ENCODE results near the gene RILPL2. TPM values are rescaled to one million over a fixed set of nuclear protein-coding genes. Genes with fewer than 3 reads are reported as not detected.
A peak's percentile ranks its signal among the peaks of the same experiment; 100 is the strongest.
"Not testable (repeated sequence)": the region's sequence is repeated elsewhere in the genome, so short reads cannot be mapped to it uniquely, and the experiment has no call there.

Gene RILPL2, protein sequence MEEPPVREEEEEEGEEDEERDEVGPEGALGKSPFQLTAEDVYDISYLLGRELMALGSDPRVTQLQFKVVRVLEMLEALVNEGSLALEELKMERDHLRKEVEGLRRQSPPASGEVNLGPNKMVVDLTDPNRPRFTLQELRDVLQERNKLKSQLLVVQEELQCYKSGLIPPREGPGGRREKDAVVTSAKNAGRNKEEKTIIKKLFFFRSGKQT
- polyA plus RNA-seq, result 1 to 10 TPM in 3 of 4 donors, under 1 TPM in 1; 0.45 to 5.1 (median 2.0) TPM
- long read RNA-seq, donor 1, full-length matches to known transcripts, result 4 of 4 reads
- long read RNA-seq, donor 1, partial matches to known transcripts, result 0 of 4 reads
- long read RNA-seq, donor 1, other reads (novel, unspliced or antisense), result 0 of 4 reads
- long read RNA-seq, donor 2, full-length matches to known transcripts, result 1 of 1 reads
- long read RNA-seq, donor 2, partial matches to known transcripts, result 0 of 1 reads
- long read RNA-seq, donor 2, other reads (novel, unspliced or antisense), result 0 of 1 reads
- long read RNA-seq, donor 3, full-length matches to known transcripts, result 2 of 2 reads
- long read RNA-seq, donor 3, partial matches to known transcripts, result 0 of 2 reads
- long read RNA-seq, donor 3, other reads (novel, unspliced or antisense), result 0 of 2 reads
- long read RNA-seq, donor 4, result 0 reads
- long read RNA-seq, donor 5, full-length matches to known transcripts, result 1 of 1 reads
- long read RNA-seq, donor 5, partial matches to known transcripts, result 0 of 1 reads
- long read RNA-seq, donor 5, other reads (novel, unspliced or antisense), result 0 of 1 reads
- long read RNA-seq, donor 6, full-length matches to known transcripts, result 2 of 2 reads
- long read RNA-seq, donor 6, partial matches to known transcripts, result 0 of 2 reads
- long read RNA-seq, donor 6, other reads (novel, unspliced or antisense), result 0 of 2 reads
- long read RNA-seq, donor 7, result 0 reads
- long read RNA-seq, donor 8, full-length matches to known transcripts, result 2 of 2 reads
- long read RNA-seq, donor 8, partial matches to known transcripts, result 0 of 2 reads
- long read RNA-seq, donor 8, other reads (novel, unspliced or antisense), result 0 of 2 reads
- long read RNA-seq, donor 9, result 0 reads
- long read RNA-seq, donor 10, full-length matches to known transcripts, result 2 of 2 reads
- long read RNA-seq, donor 10, partial matches to known transcripts, result 0 of 2 reads
- long read RNA-seq, donor 10, other reads (novel, unspliced or antisense), result 0 of 2 reads

- Histone ChIP-seq H3K4me1 (ENCODE audit: control insufficient read depth in 3 of 3, insufficient read depth in 2 of 3, low read depth in 1 of 3, low read length in 2 of 3) (peaks cover 0 to 9% (median 0%) of the 10 kb centered on the region in 3 donors), H3K4me3 (ENCODE audit: low read depth in 1 of 3, low read length in 3 of 3) (peak within 1 kb of the TSS; percentile 59 to 81 (median 68)), H3K36me3 (ENCODE audit: control insufficient read depth in 3 of 3, insufficient read depth in 2 of 3, low read depth in 1 of 3, low read length in 3 of 3) (peaks cover 0 to under 1% (median 0%) of the 10 kb centered on the region in 3 donors), H3K27me3 (ENCODE audit: control insufficient read depth in 3 of 3, insufficient read depth in 3 of 3, low read length in 3 of 3) (peaks cover 0 to 7% (median 0%) of the 10 kb centered on the region in 3 donors), H3K9me3 (ENCODE audit: control insufficient read depth in 2 of 2, insufficient read depth in 1 of 2, low read depth in 1 of 2, low read length in 1 of 2) (no peaks in the 10 kb centered on the region), H3K27ac (ENCODE audit: low read depth in 1 of 3, low read length in 2 of 3) (peak within 1 kb of the TSS in 2 of 3 donors; percentile 60 to 91)
- WGBS, 3 donors, result 0 to 1% (median 0%) methylated on average over 64 to 69 of the region's 69 CpGs
- FAIRE-seq (no peak), DNase-seq (peak; percentile 78 to 82)
These were observed at the start of gene RILPL2 for GRCh38 chr12:123436017-123436964. RILPL2 (minus strand) TSS chr12:123436684; CDS start chr12:123436420, 264 bp downstream.

- H3K4me1 ChIP-seq (ENCODE audit: control insufficient read depth in 3 of 3, insufficient read depth in 2 of 3, low read depth in 1 of 3, low read length in 2 of 3), result no peaks in the 10 kb centered on the region
- no peaks in the 10 kb centered on the region for H3K9me3 ChIP-seq (ENCODE audit: control insufficient read depth in 2 of 2, insufficient read depth in 1 of 2, low read depth in 1 of 2, low read length in 1 of 2)
- no peaks in the 10 kb centered on the region for H3K27me3 ChIP-seq (ENCODE audit: control insufficient read depth in 3 of 3, insufficient read depth in 3 of 3, low read length in 3 of 3)
- no peak overlapping the region for H3K27ac ChIP-seq (ENCODE audit: low read depth in 1 of 3, low read length in 2 of 3)
- FAIRE-seq (no peak), DNase-seq (no peak)
- peaks cover 0 to 22% (median 0%) of the 10 kb centered on the region in 3 donors for H3K36me3 ChIP-seq (ENCODE audit: control insufficient read depth in 3 of 3, insufficient read depth in 2 of 3, low read depth in 1 of 3, low read length in 3 of 3)
- H3K4me3 ChIP-seq (ENCODE audit: low read depth in 1 of 3, low read length in 3 of 3), result no peak overlapping the region
- WGBS, 3 donors, result 85 to 96% (median 86%) methylated on average over 14 of the region's 14 CpGs
These were observed 49.3 kb upstream of the RILPL2 start for GRCh38 chr12:123485756-123486155.

- Histone ChIP-seq H3K4me3 (ENCODE audit: low read depth in 1 of 3, low read length in 3 of 3) (no peak overlapping the region), H3K27ac (ENCODE audit: low read depth in 1 of 3, low read length in 2 of 3) (no peak overlapping the region), H3K9me3 (ENCODE audit: control insufficient read depth in 2 of 2, insufficient read depth in 1 of 2, low read depth in 1 of 2, low read length in 1 of 2) (no peaks in the 10 kb centered on the region), H3K36me3 (ENCODE audit: control insufficient read depth in 3 of 3, insufficient read depth in 2 of 3, low read depth in 1 of 3, low read length in 3 of 3) (peaks cover 0 to 31% (median 0%) of the 10 kb centered on the region in 3 donors), H3K4me1 (ENCODE audit: control insufficient read depth in 3 of 3, insufficient read depth in 2 of 3, low read depth in 1 of 3, low read length in 2 of 3) (no peaks in the 10 kb centered on the region), H3K27me3 (ENCODE audit: control insufficient read depth in 3 of 3, insufficient read depth in 3 of 3, low read length in 3 of 3) (no peaks in the 10 kb centered on the region)
- FAIRE-seq (no peak), DNase-seq (no peak)
- WGBS, 3 donors, result 71 to 84% (median 74%) methylated on average over 18 of the region's 18 CpGs
These were observed 47.2 kb upstream of the RILPL2 start for GRCh38 chr12:123483602-123484248.

DNA sequence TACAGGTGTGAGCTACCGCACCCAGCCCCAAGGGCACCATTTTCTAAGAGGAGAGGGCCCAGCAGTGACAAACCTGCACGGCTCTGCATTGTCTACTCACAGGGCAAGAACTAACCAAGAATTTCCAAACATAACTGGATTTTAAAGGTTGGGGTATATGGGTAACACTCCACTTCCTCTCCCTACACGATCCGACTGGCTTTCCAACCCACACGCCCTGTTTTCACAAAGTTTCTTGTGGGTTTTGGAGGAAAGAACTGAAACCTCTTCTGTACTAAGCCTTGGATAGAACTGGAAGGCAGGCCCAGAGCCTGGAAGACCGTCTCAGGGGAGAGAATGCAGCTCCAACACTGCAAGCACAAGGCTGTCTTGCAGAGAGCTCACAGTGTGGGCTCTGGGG lies 46.4 kb upstream of the RILPL2 start:
- 79 to 89% (median 81%) methylated on average over 6 of the region's 6 CpGs for WGBS, 3 donors
- DNase-seq, result no peak
- H3K9me3 ChIP-seq (ENCODE audit: control insufficient read depth in 2 of 2, insufficient read depth in 1 of 2, low read depth in 1 of 2, low read length in 1 of 2), result no peaks in the 10 kb centered on the region
- no peaks in the 10 kb centered on the region for H3K4me1 ChIP-seq (ENCODE audit: control insufficient read depth in 3 of 3, insufficient read depth in 2 of 3, low read depth in 1 of 3, low read length in 2 of 3)
- FAIRE-seq, result no peak
- no peak overlapping the region for H3K27ac ChIP-seq (ENCODE audit: low read depth in 1 of 3, low read length in 2 of 3)
- H3K36me3 ChIP-seq (ENCODE audit: control insufficient read depth in 3 of 3, insufficient read depth in 2 of 3, low read depth in 1 of 3, low read length in 3 of 3), result peaks cover 0 to 36% (median 0%) of the 10 kb centered on the region in 3 donors
- H3K4me3 ChIP-seq (ENCODE audit: low read depth in 1 of 3, low read length in 3 of 3), result no peak overlapping the region
- no peaks in the 10 kb centered on the region for H3K27me3 ChIP-seq (ENCODE audit: control insufficient read depth in 3 of 3, insufficient read depth in 3 of 3, low read length in 3 of 3)

GRCh38 chr12:123481251-123481650 lies 44.8 kb upstream of the RILPL2 start:
- not testable (repeated sequence) for FAIRE-seq

DNA sequence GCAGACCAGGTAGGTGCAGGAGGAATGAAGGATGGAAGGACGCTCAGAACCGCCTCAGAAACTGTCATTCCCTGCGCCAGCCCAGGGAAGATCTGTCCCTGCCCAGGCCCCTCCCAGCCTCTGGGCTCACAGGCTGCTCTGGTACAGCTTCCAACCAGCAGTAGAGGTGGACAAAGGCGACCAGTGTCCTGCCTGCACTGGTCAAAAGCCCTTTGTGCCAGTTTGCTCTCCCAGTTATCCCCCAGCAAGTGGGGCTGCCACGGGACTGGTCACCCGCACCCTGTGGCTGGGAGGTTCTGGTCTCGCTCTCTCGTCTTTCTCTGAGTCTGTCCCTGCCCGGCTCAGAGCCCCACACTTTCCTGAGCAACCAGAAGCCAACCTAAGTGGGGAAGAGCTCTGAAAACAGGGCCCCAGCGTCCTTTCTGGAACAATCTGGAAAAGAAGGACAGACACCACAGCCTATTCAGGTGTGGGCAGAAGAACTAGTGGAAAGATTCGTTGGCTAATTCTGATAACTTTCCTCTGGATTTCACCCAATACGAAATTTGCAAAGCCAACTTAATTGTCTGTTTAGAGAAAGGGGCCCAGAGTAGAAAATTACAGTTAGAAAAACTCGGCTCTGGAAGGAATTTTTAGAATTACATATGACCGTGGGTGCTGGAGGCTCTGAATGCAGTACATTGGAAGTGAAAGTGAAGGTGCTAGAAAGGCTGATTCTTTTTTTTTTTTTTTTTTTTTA lies 43.1 kb upstream of the RILPL2 start:
- 63 to 72% (median 68%) methylated on average over 14 of the region's 14 CpGs for WGBS, 3 donors
- no peak overlapping the region for H3K27ac ChIP-seq (ENCODE audit: low read depth in 1 of 3, low read length in 2 of 3)

More at GRCh38 chr12:123481251-123481650, 44.8 kb upstream of the RILPL2 start:
- H3K4me1 ChIP-seq (ENCODE audit: control insufficient read depth in 3 of 3, insufficient read depth in 2 of 3, low read depth in 1 of 3, low read length in 2 of 3); H3K9me3 ChIP-seq (ENCODE audit: control insufficient read depth in 2 of 2, insufficient read depth in 1 of 2, low read depth in 1 of 2, low read length in 1 of 2); DNase-seq; H3K4me3 ChIP-seq (ENCODE audit: low read depth in 1 of 3, low read length in 3 of 3); H3K27me3 ChIP-seq (ENCODE audit: control insufficient read depth in 3 of 3, insufficient read depth in 3 of 3, low read length in 3 of 3); H3K27ac ChIP-seq (ENCODE audit: low read depth in 1 of 3, low read length in 2 of 3): not testable (repeated sequence)
- WGBS, 3 donors, result 89 to 93% (median 93%) methylated on average over 4 to 5 of the region's 5 CpGs
- H3K36me3 ChIP-seq (ENCODE audit: control insufficient read depth in 3 of 3, insufficient read depth in 2 of 3, low read depth in 1 of 3, low read length in 3 of 3), result peaks cover 0 to 47% (median 0%) of the 10 kb centered on the region in 3 donors

More for the DNA sequence above, 43.1 kb upstream of the RILPL2 start:
- Histone ChIP-seq H3K27me3 (ENCODE audit: control insufficient read depth in 3 of 3, insufficient read depth in 3 of 3, low read length in 3 of 3) (no peaks in the 10 kb centered on the region), H3K36me3 (ENCODE audit: control insufficient read depth in 3 of 3, insufficient read depth in 2 of 3, low read depth in 1 of 3, low read length in 3 of 3) (peaks cover 0 to 45% (median 0%) of the 10 kb centered on the region in 3 donors), H3K4me1 (ENCODE audit: control insufficient read depth in 3 of 3, insufficient read depth in 2 of 3, low read depth in 1 of 3, low read length in 2 of 3) (no peaks in the 10 kb centered on the region), H3K4me3 (ENCODE audit: low read depth in 1 of 3, low read length in 3 of 3) (no peak overlapping the region), H3K9me3 (ENCODE audit: control insufficient read depth in 2 of 2, insufficient read depth in 1 of 2, low read depth in 1 of 2, low read length in 1 of 2) (no peaks in the 10 kb centered on the region)
- DNase-seq (peak in 1 of 2 donors; percentile 27), FAIRE-seq (no peak)
